ENCODE results near the gene ASIC2. TPM values are rescaled to one million over a fixed set of nuclear protein-coding genes. Genes with fewer than 3 reads are reported as not detected.

The ASIC2 gene
- total RNA-seq, 1 experiment from 2014 or later, result 0.74 TPM

- no peaks in the 10 kb centered on the region for H4K20me1 ChIP-seq (ENCODE audit: control insufficient read depth, insufficient read depth, insufficient read length)
- H3K79me1 ChIP-seq (ENCODE audit: insufficient read depth, low read depth, low read length, poor library complexity, severe bottlenecking), result no peaks in the 10 kb centered on the region
- no peak overlapping the region for H2AFZ ChIP-seq (ENCODE audit: low read length)
- peaks cover 0 to 9% of the 10 kb centered on the region in 2 experiments; a peak in 2 of 4 replicates for H3K4me1 Mint-ChIP-seq
- H3K36me3 Mint-ChIP-seq (ENCODE audit: insufficient read depth in 1 of 3, low read depth in 3 of 3), result no peaks in the 10 kb centered on the region
- no peak for TF ChIP-seq CTCF (conservative IDR thresholded peaks at IDR 0.05)
- H3K4ac ChIP-seq (ENCODE audit: low read depth, low read length), result no peak overlapping the region
- H3K9me3 ChIP-seq (ENCODE audit: control insufficient read depth, low read depth, low read length), result no peaks in the 10 kb centered on the region
- no peak overlapping the region for H3K27ac ChIP-seq (ENCODE audit: insufficient read length, low read depth, low read length)
- no peaks in the 10 kb centered on the region for H3K79me2 ChIP-seq (ENCODE audit: insufficient read depth, low read length)
- H3K4me1 ChIP-seq (ENCODE audit: insufficient read depth, low read length), result no peaks in the 10 kb centered on the region
- no peak overlapping the region for H2BK20ac ChIP-seq (ENCODE audit: low read depth, low read length, poor library complexity, severe bottlenecking)
- no peak overlapping the region for H3K23ac ChIP-seq (ENCODE audit: insufficient read length, low read depth, low read length)
- H3K4me2 ChIP-seq (ENCODE audit: insufficient read depth, insufficient read length, low read length), result no peak overlapping the region
- H2BK15ac ChIP-seq (ENCODE audit: low read depth, low read length), result no peak overlapping the region
- no peak overlapping the region for H4K8ac ChIP-seq (replicated peaks; ENCODE audit: insufficient read length, low read depth, low read length)
- no peak overlapping the region for H3K9ac ChIP-seq (ENCODE audit: extremely low read depth, insufficient read length, low read length)
- no peak overlapping the region for H3K56ac ChIP-seq (ENCODE audit: insufficient read length, low read depth, low read length)
- H3K14ac ChIP-seq (ENCODE audit: insufficient read depth, low read length), result no peak overlapping the region
- no CpG with 5 or more reads among the region's 8 CpGs for WGBS (ENCODE audit: extremely low coverage, insufficient read length, low lambda C conversion rate)
- no peak overlapping the region for H2BK5ac ChIP-seq (ENCODE audit: insufficient read length, low read length)
- no peak overlapping the region for H2AK5ac ChIP-seq (ENCODE audit: insufficient read length, low read length)
- H3K9me3 Mint-ChIP-seq, result no peaks in the 10 kb centered on the region; a peak in 1 of 5 replicates
- H3K23me2 ChIP-seq (ENCODE audit: insufficient read length, low read depth, low read length, poor library complexity, severe bottlenecking), result no peaks in the 10 kb centered on the region
- peaks cover 90% of the 10 kb centered on the region for H3K27me3 Mint-ChIP-seq (ENCODE audit: low read depth)
- DNase-seq, result peak; percentile 16
- no peaks in the 10 kb centered on the region; the same call in 1 of the 2 replicates for H3K27me3 ChIP-seq (ENCODE audit: insufficient read depth, low read length)
- H2BK12ac ChIP-seq (ENCODE audit: insufficient read length, low read depth, low read length), result no peak overlapping the region
- no peak overlapping the region for H3K4me3 Mint-ChIP-seq
- H3K18ac ChIP-seq (ENCODE audit: insufficient read length, low read depth, low read length), result no peak overlapping the region
- no peak overlapping the region for H3T11ph ChIP-seq (ENCODE audit: low read length)
- H4K91ac ChIP-seq (ENCODE audit: insufficient read length, low read depth, low read length), result no peak overlapping the region
- H4K5ac ChIP-seq (ENCODE audit: insufficient read length, low read depth, low read length), result no peak overlapping the region
- H3K27ac Mint-ChIP-seq, result no peak overlapping the region
- H2BK120ac ChIP-seq (ENCODE audit: low read depth, low read length, poor library complexity, severe bottlenecking), result no peak overlapping the region
Measured at GRCh38 chr17:33205552-33205951, 87.5 kb downstream of the ASIC2 start.

Data from H9 (cell line).